CD14-positive monocyte (primary cell): ENCODE results near the gene TCOF1. TPM values are rescaled to one million over a fixed set of nuclear protein-coding genes. Genes with fewer than 3 reads are reported as not detected.

Experiments
- DNase-seq, 3 donors: peaks; one replicate each; pipeline ENCODE4 v3.0.0-alpha.2; 2011 to 2022
- H2AFZ ChIP-seq: 2 replicates; pipeline ENCODE4 v1.6.0; 2012; ENCODE audit warnings: mild to moderate bottlenecking, low read depth, low read length, inconsistent platforms; ENCODE audit not compliant: insufficient read depth, poor library complexity, severe bottlenecking
- H3K27ac ChIP-seq, 2 donors: 1 replicate in 1 of 2; 2 replicates in 1 of 2; pipeline ENCODE4 v1.5.1; 2012 to 2013; ENCODE audit warnings: low read length in 2 of 2, control low read depth in 1 of 2, inconsistent platforms in 1 of 2, low read depth in 1 of 2, mild to moderate bottlenecking in 1 of 2
- H3K27me3 ChIP-seq, 2 donors: one replicate each; pipeline versions ENCODE4 v1.6.0 to v1.6.1; 2011 to 2013; ENCODE audit warnings: low read length in 2 of 2; ENCODE audit not compliant: control insufficient read depth in 2 of 2, insufficient read depth in 2 of 2
- H3K36me3 ChIP-seq, 2 donors: replicated peaks in 1 of 2; 1 replicate in 1 of 2; 2 replicates in 1 of 2; pipeline versions ENCODE4 v1.5.1 to v1.6.1; 2012 to 2013; ENCODE audit warnings: low read length in 2 of 2, control low read depth in 1 of 2, inconsistent platforms in 1 of 2, mild to moderate bottlenecking in 1 of 2; ENCODE audit not compliant: insufficient read depth in 2 of 2, control insufficient read depth in 1 of 2
- H3K4me1 ChIP-seq, 2 donors: 1 replicate in 1 of 2; 2 replicates in 1 of 2; pipeline versions ENCODE4 v1.5.1 to v1.6.1; 2012 to 2013; ENCODE audit warnings: low read length in 2 of 2, control low read depth in 1 of 2, inconsistent platforms in 1 of 2, mild to moderate bottlenecking in 1 of 2, moderate library complexity in 1 of 2; ENCODE audit not compliant: insufficient read depth in 2 of 2, control insufficient read depth in 1 of 2
- H3K4me2 ChIP-seq: replicated peaks from 2 replicates; pipeline ENCODE3; 2012; ENCODE audit warnings: low read length, moderate library complexity, mild to moderate bottlenecking; ENCODE audit not compliant: poor library complexity, severe bottlenecking; ENCODE audit errors: extremely low read depth
- H3K4me3 ChIP-seq, 3 experiments: fragments of 200-600 bp in 1 of 3; sonication (generic) in 1 of 3; replicated peaks in 1 of 3; 1 replicate in 2 of 3; 2 replicates in 1 of 3; pipeline ENCODE4 v1.5.1; 2011 to 2013; ENCODE audit warnings: low read length in 3 of 3, mild to moderate bottlenecking in 3 of 3, control low read depth in 2 of 3, low read depth in 2 of 3, inconsistent platforms in 1 of 3, moderate library complexity in 1 of 3
- H3K79me2 ChIP-seq: 2 replicates; pipeline ENCODE4 v1.6.0; 2012; ENCODE audit warnings: mild to moderate bottlenecking, control low read depth, inconsistent platforms, low read length, moderate library complexity; ENCODE audit not compliant: insufficient read depth
- H3K9ac ChIP-seq: 2 replicates; pipeline ENCODE4 v1.6.0; 2017; ENCODE audit warnings: low read length, mild to moderate bottlenecking; ENCODE audit not compliant: insufficient read depth, poor library complexity, severe bottlenecking
- H3K9me3 ChIP-seq, 2 donors: replicated peaks in 1 of 2; 1 replicate in 1 of 2; 2 replicates in 1 of 2; pipeline versions ENCODE4 v1.5.1 to v1.6.1; 2012 to 2013; ENCODE audit warnings: low read length in 2 of 2, control low read depth in 1 of 2; ENCODE audit not compliant: control insufficient read depth in 1 of 2, insufficient read depth in 1 of 2
- H4K20me1 ChIP-seq: 2 replicates; pipeline ENCODE4 v1.6.0; 2012; ENCODE audit warnings: mild to moderate bottlenecking, low read length, control low read depth, moderate library complexity; ENCODE audit not compliant: insufficient read depth
- H3K27ac Mint-ChIP-seq, 7 donors: one replicate each; pipeline ENCODE4 v1.8.0; 2020; ENCODE audit warnings: mild to moderate bottlenecking in 7 of 7, mixed read lengths in 7 of 7, moderate library complexity in 6 of 7, inconsistent platforms in 2 of 7
- H3K27me3 Mint-ChIP-seq, 3 donors: one replicate each; pipeline ENCODE4 v1.8.0; 2021 to 2022; ENCODE audit warnings: low read depth in 3 of 3, mild to moderate bottlenecking in 3 of 3, mixed read lengths in 3 of 3, moderate library complexity in 3 of 3, inconsistent platforms in 1 of 3
- H3K36me3 Mint-ChIP-seq, 2 donors: one replicate each; pipeline ENCODE4 v1.8.0; 2020; ENCODE audit warnings: mixed read lengths in 2 of 2, inconsistent platforms in 1 of 2, mild to moderate bottlenecking in 1 of 2
- H3K4me1 Mint-ChIP-seq: one replicate; pipeline ENCODE4 v1.8.0; 2020; ENCODE audit warnings: mild to moderate bottlenecking, mixed read lengths
- H3K4me3 Mint-ChIP-seq, 2 donors: one replicate each; pipeline ENCODE4 v1.8.0; 2020; ENCODE audit warnings: mild to moderate bottlenecking in 2 of 2, mixed read lengths in 2 of 2, moderate library complexity in 1 of 2
- H3K9me3 Mint-ChIP-seq, 7 donors: one replicate each; pipeline ENCODE4 v1.8.0; 2020 to 2022; ENCODE audit warnings: mixed read lengths in 7 of 7, mild to moderate bottlenecking in 6 of 7, moderate library complexity in 6 of 7, inconsistent platforms in 2 of 7
- WGBS: methylation state at CpG from one replicate; pipeline ENCODE4 v1.1.5; 2013; ENCODE audit warnings: missing lambda C conversion rate; ENCODE audit not compliant: insufficient coverage; 5-methylcytosine and 5-hydroxymethylcytosine counted together
- intact Hi-C, 2 donors: fragments of 100-400 bp; cut with micrococcal nuclease; formaldehyde crosslinking; loops; one replicate each; pipeline versions ENCODE4 v1.15.0 to v1.15.1; 2023
- polyA plus RNA-seq, 3 donors: library from polyadenylated mRNA; depleted of rRNA in 1 of 3; unstranded in 2 of 3; stranded (reverse) in 1 of 3; fragments of 300-500 nt in 2 of 3; fragments of >200 nt in 1 of 3; fragmentation: Illumina TruSeq in 2 of 3; gene quantifications; 1 replicate in 2 of 3; 2 replicates in 1 of 3; pipeline ENCODE4 v1.2.3, GENCODE V29; 2012 to 2021
- TF ChIP-seq, protein P1 (sequence below): fragments of 200-600 bp; IDR thresholded peaks from one replicate; pipeline ENCODE4 v1.8.0; 2022; ENCODE audit warnings: antibody characterized with exemption, mild to moderate bottlenecking

TCOF1 gene
- polyA plus RNA-seq, 3 donors = 1.4 to 18.0 (median 2.3) TPM

DNA sequence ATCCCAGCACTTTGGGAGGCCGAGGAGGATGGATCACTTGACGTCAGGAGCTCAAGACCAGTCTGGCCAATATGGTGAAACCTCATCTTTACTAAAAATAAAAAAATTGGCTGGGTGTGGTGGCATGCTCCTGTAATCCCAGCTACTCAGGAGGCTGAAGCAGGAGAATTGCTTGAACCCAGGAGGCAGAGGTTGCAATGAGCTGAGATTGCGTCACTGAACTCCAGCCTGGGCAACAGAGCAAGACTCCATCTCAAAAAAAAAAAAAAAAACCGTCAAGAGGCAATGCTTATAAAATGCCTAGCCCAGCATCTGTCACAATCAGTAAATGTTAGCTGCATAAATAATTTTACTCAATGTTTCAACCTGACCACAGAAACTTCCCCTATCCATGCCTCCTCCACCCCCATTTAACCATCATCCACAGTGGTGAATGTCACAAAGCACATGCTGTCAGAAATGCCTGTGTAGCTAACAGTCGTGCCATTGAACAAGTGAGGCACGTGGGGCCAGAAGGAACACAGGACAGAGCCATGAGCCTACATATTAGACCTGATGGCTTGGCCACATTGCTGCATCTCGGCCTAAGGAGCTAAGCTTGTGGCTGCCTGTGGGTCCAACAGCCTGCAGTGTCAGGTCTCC, 16.8 kb upstream of the TCOF1 start:
- no peaks in the 10 kb centered on the region for H3K4me1 ChIP-seq
- H2AFZ ChIP-seq = no peak overlapping the region
- H3K9me3 ChIP-seq = no peaks in the 10 kb centered on the region
- H3K79me2 ChIP-seq = no peaks in the 10 kb centered on the region
- TF ChIP-seq, protein P1, sequence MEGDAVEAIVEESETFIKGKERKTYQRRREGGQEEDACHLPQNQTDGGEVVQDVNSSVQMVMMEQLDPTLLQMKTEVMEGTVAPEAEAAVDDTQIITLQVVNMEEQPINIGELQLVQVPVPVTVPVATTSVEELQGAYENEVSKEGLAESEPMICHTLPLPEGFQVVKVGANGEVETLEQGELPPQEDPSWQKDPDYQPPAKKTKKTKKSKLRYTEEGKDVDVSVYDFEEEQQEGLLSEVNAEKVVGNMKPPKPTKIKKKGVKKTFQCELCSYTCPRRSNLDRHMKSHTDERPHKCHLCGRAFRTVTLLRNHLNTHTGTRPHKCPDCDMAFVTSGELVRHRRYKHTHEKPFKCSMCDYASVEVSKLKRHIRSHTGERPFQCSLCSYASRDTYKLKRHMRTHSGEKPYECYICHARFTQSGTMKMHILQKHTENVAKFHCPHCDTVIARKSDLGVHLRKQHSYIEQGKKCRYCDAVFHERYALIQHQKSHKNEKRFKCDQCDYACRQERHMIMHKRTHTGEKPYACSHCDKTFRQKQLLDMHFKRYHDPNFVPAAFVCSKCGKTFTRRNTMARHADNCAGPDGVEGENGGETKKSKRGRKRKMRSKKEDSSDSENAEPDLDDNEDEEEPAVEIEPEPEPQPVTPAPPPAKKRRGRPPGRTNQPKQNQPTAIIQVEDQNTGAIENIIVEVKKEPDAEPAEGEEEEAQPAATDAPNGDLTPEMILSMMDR = no peak
- no peak overlapping the region for H3K27ac ChIP-seq
- Mint-ChIP-seq H3K4me3 (no peak overlapping the region), H3K9me3 (peaks cover 0 to 1% (median 0%) of the 10 kb centered on the region in 7 donors), H3K36me3 (no peaks in the 10 kb centered on the region), H3K27me3 (peaks cover 2 to 4% (median 3%) of the 10 kb centered on the region in 3 donors), H3K27ac (no peak overlapping the region), H3K4me1 (peaks cover 6% of the 10 kb centered on the region)
- H3K36me3 ChIP-seq = no peaks in the 10 kb centered on the region
- H4K20me1 ChIP-seq = no peaks in the 10 kb centered on the region
- no peak overlapping the region for H3K4me2 ChIP-seq
- H3K9ac ChIP-seq = no peak overlapping the region
- intact Hi-C loops = loop anchor here in 1 of 2 donors (10.0 kb wide), 1 partner anchor 206 kb away; no protein-coding TSS in a partner anchor
- no peak overlapping the region for H3K4me3 ChIP-seq
- no peak for DNase-seq
- WGBS = 60% methylated on average over 5 of the region's 7 CpGs
- H3K27me3 ChIP-seq = no peaks in the 10 kb centered on the region

DNA sequence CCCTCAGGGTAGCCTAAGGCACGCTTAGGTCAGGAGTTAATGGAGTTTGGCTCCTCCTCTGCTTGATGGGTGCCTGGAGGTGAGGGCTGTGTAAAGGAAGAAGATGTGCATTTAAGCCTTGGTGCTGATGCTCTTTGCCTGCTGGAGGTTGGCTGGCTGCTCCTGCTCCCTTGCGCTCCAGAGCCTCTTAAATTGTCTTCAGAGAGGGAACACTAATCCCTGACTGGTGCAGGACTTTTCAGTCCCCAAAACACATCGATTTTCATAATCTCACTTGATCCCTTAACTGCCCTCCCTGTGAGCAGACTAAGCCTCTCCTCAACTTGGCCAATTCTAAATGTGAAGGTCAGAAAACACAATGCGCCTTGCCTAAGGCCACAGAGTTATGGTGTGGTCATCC, 16.2 kb upstream of the TCOF1 start:
- no peak overlapping the region for H3K4me3 ChIP-seq
- no peak overlapping the region for H3K9ac ChIP-seq
- no peak overlapping the region for H2AFZ ChIP-seq
- H3K27ac ChIP-seq = no peak overlapping the region
- DNase-seq = no peak
- 100% methylated on average over 4 of the region's 4 CpGs for WGBS
- no peaks in the 10 kb centered on the region for H3K36me3 ChIP-seq
- no peaks in the 10 kb centered on the region for H3K9me3 ChIP-seq
- peaks cover 2 to 4% (median 3%) of the 10 kb centered on the region in 3 donors for H3K27me3 Mint-ChIP-seq
- no peaks in the 10 kb centered on the region for H3K27me3 ChIP-seq
- no peaks in the 10 kb centered on the region for H3K79me2 ChIP-seq
- intact Hi-C loops = loop anchor here in 1 of 2 donors (10.0 kb wide), 1 partner anchor 207 kb away; no protein-coding TSS in a partner anchor
- TF ChIP-seq, protein P1 = no peak
- H3K4me2 ChIP-seq = no peak overlapping the region
- H3K27ac Mint-ChIP-seq = no peak overlapping the region
- H3K9me3 Mint-ChIP-seq = peaks cover 0 to 1% (median 0%) of the 10 kb centered on the region in 7 donors
- no peaks in the 10 kb centered on the region for H4K20me1 ChIP-seq
- H3K4me1 ChIP-seq = no peaks in the 10 kb centered on the region
- no peaks in the 10 kb centered on the region for H3K36me3 Mint-ChIP-seq
- H3K4me1 Mint-ChIP-seq = peaks cover 6% of the 10 kb centered on the region
- no peak overlapping the region for H3K4me3 Mint-ChIP-seq
